Measurements from ENCODE around the gene ADAM12.
A peak's percentile ranks its signal among the peaks of the same experiment; 100 is the strongest.

DNA sequence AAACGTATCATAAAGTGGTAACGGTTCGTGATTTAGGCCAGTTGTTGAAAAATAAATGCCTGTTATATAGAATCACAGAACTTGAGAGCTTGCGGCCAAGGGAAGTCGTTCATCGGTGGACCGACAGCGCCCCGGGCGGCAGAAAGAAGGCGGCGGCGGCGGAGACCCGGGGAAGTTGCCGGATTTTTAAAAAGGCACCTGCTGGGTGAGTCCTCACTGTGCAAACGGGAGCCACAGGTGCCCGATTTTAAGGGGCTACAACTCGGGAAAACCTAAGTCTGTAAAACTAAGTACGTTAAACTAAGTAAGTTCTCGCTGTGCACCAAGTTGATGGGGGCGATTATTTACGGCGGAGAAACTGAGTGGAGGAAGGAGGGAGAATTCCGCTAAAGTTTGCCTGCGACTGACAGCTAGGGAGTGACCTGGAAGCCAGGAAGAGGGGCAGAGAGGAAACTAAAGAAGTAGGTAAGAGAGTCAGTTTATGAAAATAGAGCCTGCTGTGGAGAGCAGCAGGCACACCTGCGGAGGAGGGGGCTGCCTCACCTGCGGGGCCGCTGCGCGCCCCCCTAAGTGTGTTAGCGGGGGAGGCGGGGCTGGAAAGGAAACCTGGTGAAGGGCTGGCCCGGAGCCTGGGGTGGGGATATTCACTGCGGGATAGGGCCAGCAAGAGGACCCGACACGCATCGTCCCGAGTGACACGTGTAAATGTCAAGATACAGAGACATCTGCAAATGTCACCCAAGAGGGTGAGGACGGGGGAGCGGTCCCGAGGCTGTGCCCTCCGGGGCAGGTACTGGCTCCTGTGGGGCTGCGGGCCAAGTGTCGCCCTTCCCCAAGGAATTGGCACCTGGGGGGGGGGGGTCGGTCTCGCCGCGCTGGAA is 996 bp downstream of the ADAM12 start:
- TF ChIP-seq, protein P1, sequence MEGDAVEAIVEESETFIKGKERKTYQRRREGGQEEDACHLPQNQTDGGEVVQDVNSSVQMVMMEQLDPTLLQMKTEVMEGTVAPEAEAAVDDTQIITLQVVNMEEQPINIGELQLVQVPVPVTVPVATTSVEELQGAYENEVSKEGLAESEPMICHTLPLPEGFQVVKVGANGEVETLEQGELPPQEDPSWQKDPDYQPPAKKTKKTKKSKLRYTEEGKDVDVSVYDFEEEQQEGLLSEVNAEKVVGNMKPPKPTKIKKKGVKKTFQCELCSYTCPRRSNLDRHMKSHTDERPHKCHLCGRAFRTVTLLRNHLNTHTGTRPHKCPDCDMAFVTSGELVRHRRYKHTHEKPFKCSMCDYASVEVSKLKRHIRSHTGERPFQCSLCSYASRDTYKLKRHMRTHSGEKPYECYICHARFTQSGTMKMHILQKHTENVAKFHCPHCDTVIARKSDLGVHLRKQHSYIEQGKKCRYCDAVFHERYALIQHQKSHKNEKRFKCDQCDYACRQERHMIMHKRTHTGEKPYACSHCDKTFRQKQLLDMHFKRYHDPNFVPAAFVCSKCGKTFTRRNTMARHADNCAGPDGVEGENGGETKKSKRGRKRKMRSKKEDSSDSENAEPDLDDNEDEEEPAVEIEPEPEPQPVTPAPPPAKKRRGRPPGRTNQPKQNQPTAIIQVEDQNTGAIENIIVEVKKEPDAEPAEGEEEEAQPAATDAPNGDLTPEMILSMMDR (IDR thresholded peaks at IDR 0.05; ENCODE audit: poor library complexity, severe bottlenecking), result peak; percentile 88
- TF ChIP-seq EZH2 (IDR thresholded peaks at IDR 0.05; ENCODE audit: borderline replicate concordance, insufficient read depth, low read length, poor library complexity, severe bottlenecking) (no peak), RAD21 (conservative IDR thresholded peaks at IDR 0.05) (peak; percentile 89), MXI1 (conservative IDR thresholded peaks at IDR 0.05; ENCODE audit: poor library complexity, severe bottlenecking) (no peak), POLR2AphosphoS5 (IDR thresholded peaks at IDR 0.05) (no peak), EP300 (conservative IDR thresholded peaks at IDR 0.05; ENCODE audit: poor library complexity, severe bottlenecking) (no peak)
- TF ChIP-seq, protein P2, sequence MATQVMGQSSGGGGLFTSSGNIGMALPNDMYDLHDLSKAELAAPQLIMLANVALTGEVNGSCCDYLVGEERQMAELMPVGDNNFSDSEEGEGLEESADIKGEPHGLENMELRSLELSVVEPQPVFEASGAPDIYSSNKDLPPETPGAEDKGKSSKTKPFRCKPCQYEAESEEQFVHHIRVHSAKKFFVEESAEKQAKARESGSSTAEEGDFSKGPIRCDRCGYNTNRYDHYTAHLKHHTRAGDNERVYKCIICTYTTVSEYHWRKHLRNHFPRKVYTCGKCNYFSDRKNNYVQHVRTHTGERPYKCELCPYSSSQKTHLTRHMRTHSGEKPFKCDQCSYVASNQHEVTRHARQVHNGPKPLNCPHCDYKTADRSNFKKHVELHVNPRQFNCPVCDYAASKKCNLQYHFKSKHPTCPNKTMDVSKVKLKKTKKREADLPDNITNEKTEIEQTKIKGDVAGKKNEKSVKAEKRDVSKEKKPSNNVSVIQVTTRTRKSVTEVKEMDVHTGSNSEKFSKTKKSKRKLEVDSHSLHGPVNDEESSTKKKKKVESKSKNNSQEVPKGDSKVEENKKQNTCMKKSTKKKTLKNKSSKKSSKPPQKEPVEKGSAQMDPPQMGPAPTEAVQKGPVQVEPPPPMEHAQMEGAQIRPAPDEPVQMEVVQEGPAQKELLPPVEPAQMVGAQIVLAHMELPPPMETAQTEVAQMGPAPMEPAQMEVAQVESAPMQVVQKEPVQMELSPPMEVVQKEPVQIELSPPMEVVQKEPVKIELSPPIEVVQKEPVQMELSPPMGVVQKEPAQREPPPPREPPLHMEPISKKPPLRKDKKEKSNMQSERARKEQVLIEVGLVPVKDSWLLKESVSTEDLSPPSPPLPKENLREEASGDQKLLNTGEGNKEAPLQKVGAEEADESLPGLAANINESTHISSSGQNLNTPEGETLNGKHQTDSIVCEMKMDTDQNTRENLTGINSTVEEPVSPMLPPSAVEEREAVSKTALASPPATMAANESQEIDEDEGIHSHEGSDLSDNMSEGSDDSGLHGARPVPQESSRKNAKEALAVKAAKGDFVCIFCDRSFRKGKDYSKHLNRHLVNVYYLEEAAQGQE (IDR thresholded peaks at IDR 0.05; ENCODE audit: borderline replicate concordance), result no peak
